ENCODE measurements around the gene PARD6G. TPM values are rescaled to one million over a fixed set of nuclear protein-coding genes. Genes with fewer than 3 reads are reported as not detected.
A peak's percentile ranks its signal among the peaks of the same experiment; 100 is the strongest.

The PARD6G gene
- total and polyA plus RNA-seq, 2 of the 8 experiments (the other 6 are each of a cell fraction or from before 2014, with no cell fraction given), result 11.3 to 17.9 TPM

- CTCF ChIA-PET (ENCODE audit: partially characterized antibody), result interaction anchor here (0.7 to 10.1 kb wide), 24 partner anchors 10 to 164 kb away, joined by 3 to 124 read pairs (median 6); partner anchors contain the start of gene PARD6G
- Histone ChIP-seq H3K27me3 (replicated peaks in 1 of 4; ENCODE audit: control insufficient read depth in 3 of 4, extremely low read depth in 1 of 4, insufficient read depth in 3 of 4, low read length in 3 of 4) (no peaks in the 10 kb centered on the region), H3K79me1 (ENCODE audit: low read depth, low read length) (no peaks in the 10 kb centered on the region; the same call in 1 of the 2 replicates), H3K14ac (ENCODE audit: insufficient read length) (no peak overlapping the region), H2BK15ac (ENCODE audit: low read length) (no peak overlapping the region), H4K8ac (ENCODE audit: extremely low read depth, insufficient read depth, low read length) (no peak overlapping the region), H2BK120ac (replicated peaks; ENCODE audit: low read depth, low read length) (no peak overlapping the region), H3K18ac (ENCODE audit: extremely low read depth, low read length) (no peak overlapping the region), H2BK12ac (ENCODE audit: low read depth, low read length) (no peak overlapping the region), H3K36me3 (ENCODE audit: control insufficient read depth in 2 of 4, insufficient read depth in 4 of 4, low read length in 3 of 4) (no peaks in the 10 kb centered on the region), H2AK5ac (ENCODE audit: low read depth, low read length) (no peak overlapping the region), H2BK20ac (ENCODE audit: low read length) (no peak overlapping the region), H2BK5ac (ENCODE audit: low read depth, low read length) (no peak overlapping the region), H3K9me3 (ENCODE audit: insufficient read depth in 2 of 2, low read depth in 1 of 2, low read length in 1 of 2) (no peaks in the 10 kb centered on the region), H3K23ac (ENCODE audit: insufficient read length) (no peak overlapping the region), H4K5ac (ENCODE audit: insufficient read length, low read depth, low read length) (no peak overlapping the region), H3K23me2 (ENCODE audit: low read depth, low read length) (no peaks in the 10 kb centered on the region), H3K4me3 (ENCODE audit: extremely low read depth in 1 of 4, insufficient read depth in 2 of 4, low read depth in 3 of 4, low read length in 4 of 4) (no peak overlapping the region), H2AFZ (ENCODE audit: low read length) (no peak overlapping the region), H3K9ac (replicated peaks in 1 of 4; ENCODE audit: extremely low read depth in 1 of 4, low read depth in 3 of 4, low read length in 3 of 4) (no peak overlapping the region), H3K4me1 (replicated peaks in 1 of 4; ENCODE audit: control insufficient read depth in 3 of 4, insufficient read depth in 4 of 4, low read length in 3 of 4) (no peaks in the 10 kb centered on the region), H3K56ac (replicated peaks; ENCODE audit: insufficient read length, low read depth, low read length) (no peak overlapping the region), H3K4ac (replicated peaks; ENCODE audit: insufficient read length, low read depth, low read length) (no peak overlapping the region), H3K27ac (ENCODE audit: low read depth, low read length) (no peak overlapping the region), H3K4me2 (ENCODE audit: insufficient read depth in 1 of 2, low read depth in 2 of 2, low read length in 2 of 2) (no peak overlapping the region), H4K20me1 (replicated peaks in 1 of 2; ENCODE audit: control insufficient read depth in 1 of 2, insufficient read depth in 2 of 2, low read length in 2 of 2) (peaks cover 0 to 10% of the 10 kb centered on the region in 2 experiments), H3K79me2 (ENCODE audit: control insufficient read depth in 1 of 2, insufficient read depth in 2 of 2, low read length in 2 of 2) (no peaks in the 10 kb centered on the region), H4K91ac (replicated peaks; ENCODE audit: insufficient read length, low read length) (no peak overlapping the region)
- TF ChIP-seq TBP (IDR thresholded peaks at IDR 0.05; ENCODE audit: low read depth, low read length), result no peak
- TF ChIP-seq, protein P1, sequence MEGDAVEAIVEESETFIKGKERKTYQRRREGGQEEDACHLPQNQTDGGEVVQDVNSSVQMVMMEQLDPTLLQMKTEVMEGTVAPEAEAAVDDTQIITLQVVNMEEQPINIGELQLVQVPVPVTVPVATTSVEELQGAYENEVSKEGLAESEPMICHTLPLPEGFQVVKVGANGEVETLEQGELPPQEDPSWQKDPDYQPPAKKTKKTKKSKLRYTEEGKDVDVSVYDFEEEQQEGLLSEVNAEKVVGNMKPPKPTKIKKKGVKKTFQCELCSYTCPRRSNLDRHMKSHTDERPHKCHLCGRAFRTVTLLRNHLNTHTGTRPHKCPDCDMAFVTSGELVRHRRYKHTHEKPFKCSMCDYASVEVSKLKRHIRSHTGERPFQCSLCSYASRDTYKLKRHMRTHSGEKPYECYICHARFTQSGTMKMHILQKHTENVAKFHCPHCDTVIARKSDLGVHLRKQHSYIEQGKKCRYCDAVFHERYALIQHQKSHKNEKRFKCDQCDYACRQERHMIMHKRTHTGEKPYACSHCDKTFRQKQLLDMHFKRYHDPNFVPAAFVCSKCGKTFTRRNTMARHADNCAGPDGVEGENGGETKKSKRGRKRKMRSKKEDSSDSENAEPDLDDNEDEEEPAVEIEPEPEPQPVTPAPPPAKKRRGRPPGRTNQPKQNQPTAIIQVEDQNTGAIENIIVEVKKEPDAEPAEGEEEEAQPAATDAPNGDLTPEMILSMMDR (IDR thresholded peaks at IDR 0.05; ENCODE audit: control extremely low read depth in 1 of 3, insufficient read depth in 1 of 3, low read depth in 1 of 3, low read length in 3 of 3), result peak in 2 of 3 experiments; percentile 20 to 30; a peak in 2 of 4 replicates
- 88% methylated on average over 7 of the region's 7 CpGs; no CpG with 5 or more reads in 1 of the 2 experiments for WGBS, 2 experiments (ENCODE audit: extremely low coverage in 1 of 2, insufficient coverage in 1 of 2, insufficient read length in 1 of 2, insufficient replicate concordance in 2 of 2, low coverage in 1 of 2, low lambda C conversion rate in 2 of 2, missing lambda C conversion rate in 1 of 2)
- POLR2A ChIA-PET (ENCODE audit: partially characterized antibody), result no interaction called here
- FAIRE-seq (no peak), DNase-seq (ENCODE audit: low read depth in 1 of 2, low spot score in 2 of 2) (no peak)
Measured at GRCh38 chr18:80170395-80171053, 76.8 kb downstream of the PARD6G start.

All from H1 (cell line).